ENCODE results near the gene RAET1E. TPM values are rescaled to one million over a fixed set of nuclear protein-coding genes. Genes with fewer than 3 reads are reported as not detected.

Gene RAET1E
- polyA plus RNA-seq, 4 donors = 0.13 TPM; not detected in 3

GRCh38 chr6:149887343-149887742 lies 10.6 kb downstream of the RAET1E start:
- Histone ChIP-seq H3K36me3 (ENCODE audit: control insufficient read depth in 3 of 3, insufficient read depth in 2 of 3, low read depth in 1 of 3, low read length in 3 of 3) (no peaks in the 10 kb centered on the region), H3K9me3 (ENCODE audit: control insufficient read depth in 2 of 2, insufficient read depth in 1 of 2, low read depth in 1 of 2, low read length in 1 of 2) (no peaks in the 10 kb centered on the region), H3K4me3 (ENCODE audit: low read depth in 1 of 3, low read length in 3 of 3) (no peak overlapping the region), H3K4me1 (ENCODE audit: control insufficient read depth in 3 of 3, insufficient read depth in 2 of 3, low read depth in 1 of 3, low read length in 2 of 3) (peaks cover 0 to 22% (median 0%) of the 10 kb centered on the region in 3 donors), H3K27me3 (ENCODE audit: control insufficient read depth in 3 of 3, insufficient read depth in 3 of 3, low read length in 3 of 3) (no peaks in the 10 kb centered on the region), H3K27ac (ENCODE audit: low read depth in 1 of 3, low read length in 2 of 3) (peak overlapping the region in 1 of 3 donors; percentile 69)
- FAIRE-seq = no peak
- 43 to 65% (median 46%) methylated on average over 3 of the region's 3 CpGs for WGBS, 3 donors
- DNase-seq = no peak

GRCh38 chr6:149885888-149886287 lies 12.0 kb downstream of the RAET1E start:
- Histone ChIP-seq H3K9me3 (ENCODE audit: control insufficient read depth in 2 of 2, insufficient read depth in 1 of 2, low read depth in 1 of 2, low read length in 1 of 2) (no peaks in the 10 kb centered on the region), H3K4me3 (ENCODE audit: low read depth in 1 of 3, low read length in 3 of 3) (no peak overlapping the region), H3K4me1 (ENCODE audit: control insufficient read depth in 3 of 3, insufficient read depth in 2 of 3, low read depth in 1 of 3, low read length in 2 of 3) (peaks cover 0 to 22% (median 0%) of the 10 kb centered on the region in 3 donors), H3K36me3 (ENCODE audit: control insufficient read depth in 3 of 3, insufficient read depth in 2 of 3, low read depth in 1 of 3, low read length in 3 of 3) (no peaks in the 10 kb centered on the region), H3K27me3 (ENCODE audit: control insufficient read depth in 3 of 3, insufficient read depth in 3 of 3, low read length in 3 of 3) (no peaks in the 10 kb centered on the region), H3K27ac (ENCODE audit: low read depth in 1 of 3, low read length in 2 of 3) (no peak overlapping the region)
- DNase-seq = no peak
- WGBS, 3 donors = 81 to 82% (median 82%) methylated on average over 3 of the region's 3 CpGs
- no peak for FAIRE-seq

GRCh38 chr6:149884617-149885016 lies 13.3 kb downstream of the RAET1E start:
- 57 to 75% (median 69%) methylated on average over 7 of the region's 7 CpGs for WGBS, 3 donors
- Histone ChIP-seq H3K36me3 (ENCODE audit: control insufficient read depth in 3 of 3, insufficient read depth in 2 of 3, low read depth in 1 of 3, low read length in 3 of 3) (no peaks in the 10 kb centered on the region), H3K4me3 (ENCODE audit: low read depth in 1 of 3, low read length in 3 of 3) (no peak overlapping the region), H3K27ac (ENCODE audit: low read depth in 1 of 3, low read length in 2 of 3) (no peak overlapping the region), H3K4me1 (ENCODE audit: control insufficient read depth in 3 of 3, insufficient read depth in 2 of 3, low read depth in 1 of 3, low read length in 2 of 3) (peaks cover 0 to 22% (median 0%) of the 10 kb centered on the region in 3 donors), H3K9me3 (ENCODE audit: control insufficient read depth in 2 of 2, insufficient read depth in 1 of 2, low read depth in 1 of 2, low read length in 1 of 2) (no peaks in the 10 kb centered on the region), H3K27me3 (ENCODE audit: control insufficient read depth in 3 of 3, insufficient read depth in 3 of 3, low read length in 3 of 3) (no peaks in the 10 kb centered on the region)
- no peak for DNase-seq
- no peak for FAIRE-seq

- no peak overlapping the region for H3K27ac ChIP-seq (ENCODE audit: low read depth in 1 of 3, low read length in 2 of 3)
- no peaks in the 10 kb centered on the region for H3K27me3 ChIP-seq (ENCODE audit: control insufficient read depth in 3 of 3, insufficient read depth in 3 of 3, low read length in 3 of 3)
- H3K4me3 ChIP-seq (ENCODE audit: low read depth in 1 of 3, low read length in 3 of 3) = no peak overlapping the region
- FAIRE-seq = no peak
- H3K36me3 ChIP-seq (ENCODE audit: control insufficient read depth in 3 of 3, insufficient read depth in 2 of 3, low read depth in 1 of 3, low read length in 3 of 3) = no peaks in the 10 kb centered on the region
- peaks cover 0 to 22% (median 0%) of the 10 kb centered on the region in 3 donors for H3K4me1 ChIP-seq (ENCODE audit: control insufficient read depth in 3 of 3, insufficient read depth in 2 of 3, low read depth in 1 of 3, low read length in 2 of 3)
- DNase-seq = no peak
- no peaks in the 10 kb centered on the region for H3K9me3 ChIP-seq (ENCODE audit: control insufficient read depth in 2 of 2, insufficient read depth in 1 of 2, low read depth in 1 of 2, low read length in 1 of 2)
- WGBS, 3 donors = 38 to 47% (median 43%) methylated on average over 11 of the region's 11 CpGs
Measured at GRCh38 chr6:149884215-149884614, 13.7 kb downstream of the RAET1E start.

- no peaks in the 10 kb centered on the region for H3K36me3 ChIP-seq (ENCODE audit: control insufficient read depth in 3 of 3, insufficient read depth in 2 of 3, low read depth in 1 of 3, low read length in 3 of 3)
- H3K9me3 ChIP-seq (ENCODE audit: control insufficient read depth in 2 of 2, insufficient read depth in 1 of 2, low read depth in 1 of 2, low read length in 1 of 2) = no peaks in the 10 kb centered on the region
- no peak overlapping the region for H3K27ac ChIP-seq (ENCODE audit: low read depth in 1 of 3, low read length in 2 of 3)
- WGBS, 3 donors = 85 to 98% (median 87%) methylated on average over 2 of the region's 2 CpGs
- FAIRE-seq = no peak
- no peak overlapping the region for H3K4me3 ChIP-seq (ENCODE audit: low read depth in 1 of 3, low read length in 3 of 3)
- no peak for DNase-seq
- H3K4me1 ChIP-seq (ENCODE audit: control insufficient read depth in 3 of 3, insufficient read depth in 2 of 3, low read depth in 1 of 3, low read length in 2 of 3) = no peaks in the 10 kb centered on the region
- no peaks in the 10 kb centered on the region for H3K27me3 ChIP-seq (ENCODE audit: control insufficient read depth in 3 of 3, insufficient read depth in 3 of 3, low read length in 3 of 3)
Measured at GRCh38 chr6:149881860-149882259, 16.1 kb downstream of the RAET1E start.

- no peak for FAIRE-seq
Measured at GRCh38 chr6:149881066-149881766, 16.7 kb downstream of the RAET1E start.

GRCh38 chr6:149877659-149878058 lies 20.3 kb downstream of the RAET1E start:
- Histone ChIP-seq H3K9me3 (ENCODE audit: control insufficient read depth in 2 of 2, insufficient read depth in 1 of 2, low read depth in 1 of 2, low read length in 1 of 2) (no peaks in the 10 kb centered on the region), H3K4me3 (ENCODE audit: low read depth in 1 of 3, low read length in 3 of 3) (no peak overlapping the region), H3K27me3 (ENCODE audit: control insufficient read depth in 3 of 3, insufficient read depth in 3 of 3, low read length in 3 of 3) (no peaks in the 10 kb centered on the region), H3K27ac (ENCODE audit: low read depth in 1 of 3, low read length in 2 of 3) (no peak overlapping the region), H3K36me3 (ENCODE audit: control insufficient read depth in 3 of 3, insufficient read depth in 2 of 3, low read depth in 1 of 3, low read length in 3 of 3) (no peaks in the 10 kb centered on the region), H3K4me1 (ENCODE audit: control insufficient read depth in 3 of 3, insufficient read depth in 2 of 3, low read depth in 1 of 3, low read length in 2 of 3) (no peaks in the 10 kb centered on the region)
- FAIRE-seq (no peak), DNase-seq (no peak)
- WGBS, 3 donors = 77 to 93% (median 88%) methylated on average over 1 of the region's 1 CpG

More at GRCh38 chr6:149881066-149881766, 16.7 kb downstream of the RAET1E start:
- Histone ChIP-seq H3K4me3 (ENCODE audit: low read depth in 1 of 3, low read length in 3 of 3) (no peak overlapping the region), H3K27ac (ENCODE audit: low read depth in 1 of 3, low read length in 2 of 3) (no peak overlapping the region), H3K36me3 (ENCODE audit: control insufficient read depth in 3 of 3, insufficient read depth in 2 of 3, low read depth in 1 of 3, low read length in 3 of 3) (no peaks in the 10 kb centered on the region), H3K27me3 (ENCODE audit: control insufficient read depth in 3 of 3, insufficient read depth in 3 of 3, low read length in 3 of 3) (no peaks in the 10 kb centered on the region), H3K9me3 (ENCODE audit: control insufficient read depth in 2 of 2, insufficient read depth in 1 of 2, low read depth in 1 of 2, low read length in 1 of 2) (no peaks in the 10 kb centered on the region), H3K4me1 (ENCODE audit: control insufficient read depth in 3 of 3, insufficient read depth in 2 of 3, low read depth in 1 of 3, low read length in 2 of 3) (no peaks in the 10 kb centered on the region)
- no peak for DNase-seq
- WGBS, 3 donors = 78 to 91% (median 85%) methylated on average over 10 of the region's 10 CpGs

GRCh38 chr6:149876241-149876933 lies 21.5 kb downstream of the RAET1E start:
- 78 to 86% (median 78%) methylated on average over 3 of the region's 3 CpGs for WGBS, 3 donors
- H3K36me3 ChIP-seq (ENCODE audit: control insufficient read depth in 3 of 3, insufficient read depth in 2 of 3, low read depth in 1 of 3, low read length in 3 of 3) = no peaks in the 10 kb centered on the region
- FAIRE-seq (no peak), DNase-seq (no peak)
- no peak overlapping the region for H3K27ac ChIP-seq (ENCODE audit: low read depth in 1 of 3, low read length in 2 of 3)
- no peaks in the 10 kb centered on the region for H3K27me3 ChIP-seq (ENCODE audit: control insufficient read depth in 3 of 3, insufficient read depth in 3 of 3, low read length in 3 of 3)
- H3K4me3 ChIP-seq (ENCODE audit: low read depth in 1 of 3, low read length in 3 of 3) = no peak overlapping the region
- no peaks in the 10 kb centered on the region for H3K9me3 ChIP-seq (ENCODE audit: control insufficient read depth in 2 of 2, insufficient read depth in 1 of 2, low read depth in 1 of 2, low read length in 1 of 2)
- H3K4me1 ChIP-seq (ENCODE audit: control insufficient read depth in 3 of 3, insufficient read depth in 2 of 3, low read depth in 1 of 3, low read length in 2 of 3) = no peaks in the 10 kb centered on the region

Measured in small intestine (tissue), 7 donors.